Activated CD4-positive, alpha-beta T cell treated with anti-CD3 and anti-CD28 coated beads, Interleukin-2, Interleukin-6, amounts not matched to agents 100 ng/mL and 50 ng/mL, durations not matched to agents 16 hours and 8 hours (primary cell): ENCODE results near the gene GABRG3.

Source experiments
- DNase-seq: peaks from one replicate; pipeline ENCODE4 v3.0.0-alpha.2; 2020

Gene GABRG3

DNA sequence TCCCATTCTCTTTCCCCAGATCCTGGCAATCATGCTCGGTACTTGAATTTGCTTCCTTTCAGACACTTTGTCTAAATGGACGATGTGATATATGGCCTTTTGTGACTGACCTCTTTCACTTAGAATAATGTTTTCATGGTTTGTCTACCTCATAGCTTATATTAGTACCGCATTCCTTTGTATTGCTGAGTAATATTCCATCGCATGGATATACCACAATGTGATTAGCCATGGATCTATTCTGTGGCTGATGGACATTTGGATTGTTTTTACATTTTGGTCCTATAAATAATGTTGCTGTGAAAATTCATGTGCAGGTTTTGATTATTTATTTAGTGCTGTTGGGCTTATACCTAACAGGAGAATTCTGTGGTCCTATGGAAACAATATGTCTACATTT is 458.6 kb downstream of the GABRG3 start:
- no peak for DNase-seq

GRCh38 chr15:27433604-27434003 is 462.6 kb downstream of the GABRG3 start:
- DNase-seq: no peak

DNA sequence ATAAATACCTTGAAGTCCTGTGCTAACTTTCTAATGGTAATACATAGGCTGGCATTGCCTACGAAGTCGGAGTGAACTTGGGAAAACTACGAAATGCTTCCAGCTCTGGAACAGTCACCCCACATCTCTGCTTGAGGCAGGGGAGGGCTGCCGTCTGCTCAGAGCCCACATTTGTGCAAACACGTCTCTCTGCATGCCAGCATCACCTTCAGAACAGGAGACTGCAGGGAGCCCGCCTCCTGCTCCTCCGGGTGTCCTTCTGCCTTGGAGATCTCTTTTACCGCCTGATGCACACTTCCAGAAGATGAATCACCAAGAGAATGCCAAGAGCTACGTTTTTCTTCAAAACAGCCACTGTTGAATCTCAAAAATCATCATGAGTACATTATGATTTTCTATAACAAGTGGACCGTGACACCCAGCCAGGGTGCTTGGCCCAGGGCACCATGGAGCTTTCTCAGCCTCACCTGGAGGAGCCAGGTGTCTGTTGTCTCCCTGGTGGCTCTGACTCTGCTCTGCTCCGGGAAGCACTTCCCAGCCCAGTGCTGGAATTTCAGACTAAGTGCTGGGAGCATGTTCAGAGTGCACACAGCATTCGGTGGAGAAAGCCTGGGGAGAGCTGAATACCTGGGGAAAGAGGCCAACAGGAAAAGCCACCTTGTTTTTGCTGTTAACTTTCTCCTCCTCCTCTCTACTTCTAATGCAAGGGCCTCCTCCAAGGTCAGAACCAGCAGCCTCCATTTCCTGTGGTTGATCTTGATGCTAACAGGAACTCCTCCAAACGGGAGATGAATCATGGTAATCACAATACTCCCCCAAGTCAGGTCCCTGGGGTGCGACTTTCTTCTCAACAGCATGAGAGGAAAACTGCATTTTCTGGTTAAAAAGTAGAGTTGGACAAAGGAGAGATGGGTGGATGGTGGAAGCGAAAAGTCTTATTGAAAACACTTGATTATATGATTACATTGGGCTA is 467.7 kb downstream of the GABRG3 start:
- DNase-seq: no peak

- no peak for DNase-seq
Measured at GRCh38 chr15:27441120-27441519, 470.1 kb downstream of the GABRG3 start.

DNA sequence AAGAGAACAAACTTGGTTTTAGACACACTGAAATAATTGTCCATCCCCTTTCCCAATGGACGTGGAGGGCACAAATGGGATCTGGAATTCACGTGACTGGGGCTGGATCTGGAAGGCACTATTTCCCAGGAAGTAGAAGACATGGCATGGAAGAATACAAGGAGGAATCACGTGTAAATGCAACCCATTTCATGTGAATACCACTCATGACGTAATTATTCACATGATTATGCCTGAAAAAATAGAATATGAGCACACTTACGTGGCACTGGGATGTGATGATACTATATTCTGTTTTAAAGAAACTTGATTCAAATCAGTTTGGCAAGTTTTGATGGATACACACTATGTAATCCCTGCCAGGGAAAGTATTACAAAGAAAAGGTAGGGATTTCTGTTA is 477.3 kb downstream of the GABRG3 start:
- no peak for DNase-seq

GRCh38 chr15:27448986-27449385 is 478.0 kb downstream of the GABRG3 start:
- DNase-seq: no peak

DNA sequence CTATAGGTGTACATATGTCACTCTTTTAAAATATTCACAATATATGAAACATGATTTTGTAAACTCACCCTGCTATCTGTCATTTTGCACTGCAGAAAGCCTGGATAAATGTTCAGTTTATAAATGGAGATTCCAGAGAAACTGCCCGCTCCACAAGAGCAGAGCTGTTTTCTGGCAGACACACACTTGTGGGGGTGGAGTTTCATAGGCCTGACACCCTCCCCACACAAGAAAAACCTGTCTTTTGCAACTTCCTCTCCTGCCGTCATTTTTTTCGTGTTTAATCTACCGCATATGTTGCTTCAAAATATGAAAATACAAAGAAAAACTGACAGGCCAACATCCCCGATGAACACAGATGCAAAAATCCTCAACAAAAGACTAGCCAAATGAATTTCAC is 479.0 kb downstream of the GABRG3 start:
- DNase-seq: no peak

- DNase-seq: no peak
Measured at GRCh38 chr15:27454281-27455075, 483.5 kb downstream of the GABRG3 start.

DNA sequence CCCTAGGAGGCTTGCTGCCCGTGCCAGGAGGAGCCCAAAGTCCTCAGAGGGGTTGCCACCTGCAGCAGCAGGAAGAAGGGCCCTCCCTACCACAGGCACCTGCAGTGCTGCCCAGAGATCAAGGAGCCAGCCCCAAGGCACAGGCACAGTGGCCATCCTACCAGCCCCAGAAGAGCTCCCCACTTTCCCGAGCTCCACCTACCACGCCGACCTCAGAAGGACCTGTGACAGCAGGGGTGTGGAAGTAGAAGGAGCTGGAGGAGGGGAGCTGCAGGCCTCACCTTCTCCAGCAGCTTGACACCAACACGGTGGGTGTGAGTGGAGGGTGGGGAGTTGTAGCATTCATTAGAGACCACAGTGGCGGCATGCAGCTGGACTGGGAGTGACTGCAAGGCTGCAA is 485.8 kb downstream of the GABRG3 start:
- DNase-seq: no peak

DNA sequence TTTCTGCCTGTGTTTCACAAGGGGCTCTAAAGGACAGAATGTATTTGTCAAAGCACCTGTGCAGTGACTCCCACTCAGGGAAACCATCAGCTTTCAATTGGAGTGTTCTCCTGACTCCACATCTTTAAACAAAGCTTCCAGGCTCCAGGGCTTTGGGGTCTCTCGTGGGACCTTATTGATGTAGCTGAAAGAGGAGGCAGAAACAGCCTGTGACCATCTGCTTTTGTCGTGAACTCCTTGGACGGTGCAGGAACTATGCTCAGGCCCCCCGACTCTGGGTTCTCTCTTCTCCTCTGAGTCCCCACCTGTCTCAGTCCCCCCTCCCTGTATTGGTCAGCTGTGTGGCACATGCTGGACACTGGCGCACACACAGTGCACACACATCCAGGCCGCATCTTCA is 486.8 kb downstream of the GABRG3 start:
- no peak for DNase-seq

- DNase-seq: no peak
Measured at GRCh38 chr15:27458345-27459084, 487.5 kb downstream of the GABRG3 start.

DNA sequence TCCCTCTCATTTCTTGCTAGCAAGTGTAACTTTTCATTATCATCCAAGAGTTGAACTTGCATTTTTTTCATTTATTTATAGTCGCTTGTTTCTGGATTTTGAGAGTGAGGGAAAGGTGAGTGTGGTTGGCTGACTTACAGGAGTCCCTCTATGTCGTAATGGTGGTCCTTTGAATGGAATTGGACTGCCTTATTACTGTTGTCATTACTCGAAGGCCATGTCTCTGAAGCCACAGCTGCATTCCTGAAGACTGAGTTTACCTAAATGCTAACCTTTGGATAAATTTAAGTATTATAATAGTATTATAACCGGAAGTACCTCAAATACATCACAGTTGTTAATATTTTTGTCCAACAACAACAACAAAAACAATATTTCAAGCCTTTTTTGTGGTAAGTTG is 488.9 kb downstream of the GABRG3 start:
- no peak for DNase-seq

- no peak for DNase-seq
Measured at GRCh38 chr15:27461181-27461580, 490.2 kb downstream of the GABRG3 start.

DNA sequence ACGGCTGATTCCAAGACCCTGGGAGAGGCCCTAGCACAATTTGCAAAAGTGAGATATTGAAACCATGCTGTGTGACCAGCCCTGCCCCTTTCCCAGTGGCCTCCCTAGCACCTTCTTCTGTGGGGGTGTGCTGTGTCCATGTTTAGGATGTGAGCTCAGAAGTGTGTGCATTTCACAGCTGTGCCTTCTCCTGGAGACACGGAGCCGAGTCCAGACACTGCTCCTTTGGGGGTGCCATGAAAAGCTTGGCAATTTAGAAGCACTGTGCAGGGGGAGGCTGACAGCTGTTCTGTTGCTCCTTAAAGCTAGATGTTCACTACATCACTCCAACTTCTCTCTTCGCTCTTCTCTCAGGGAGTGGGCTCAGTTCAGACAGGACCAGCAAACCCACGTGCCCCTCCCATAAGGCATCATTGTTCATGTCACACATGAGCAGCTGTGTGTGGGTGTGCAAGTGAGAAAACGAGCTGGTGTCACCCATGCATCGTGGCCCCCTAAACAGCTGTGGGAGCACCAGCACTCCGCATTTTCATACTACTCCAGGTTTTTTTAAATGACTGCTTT is 492.6 kb downstream of the GABRG3 start:
- DNase-seq: no peak

DNA sequence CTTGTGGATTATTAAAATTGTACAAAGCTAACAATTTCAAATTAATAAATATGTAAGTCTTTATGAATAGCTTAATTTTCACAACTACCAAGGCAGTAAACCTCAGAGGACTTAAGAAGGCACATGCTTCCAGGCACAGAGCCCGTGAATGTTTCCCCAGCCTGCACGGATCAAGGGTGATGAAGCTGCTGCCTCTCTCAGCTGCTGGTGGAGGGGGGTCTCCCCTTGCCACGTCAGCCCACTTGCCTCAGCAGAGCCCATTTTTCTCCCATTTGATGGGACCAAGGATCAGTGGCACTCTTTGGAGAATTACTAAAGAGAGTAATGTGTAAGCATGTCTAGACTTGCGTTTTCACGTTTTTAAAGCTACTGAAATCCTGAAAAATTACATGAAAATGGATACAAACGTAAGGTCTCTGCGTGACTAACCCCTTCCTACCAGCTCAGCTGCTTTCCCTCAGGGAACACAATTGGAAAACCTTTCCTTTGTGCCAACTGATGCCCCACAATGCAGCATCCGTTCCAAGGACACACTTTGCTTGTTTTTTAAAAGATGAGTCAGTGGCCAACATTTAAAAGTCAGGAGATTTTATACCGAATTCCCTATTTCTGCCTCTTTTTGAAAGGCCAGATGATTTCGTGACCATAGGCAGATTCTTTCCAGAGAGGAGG is 494.1 kb downstream of the GABRG3 start:
- DNase-seq: no peak

DNA sequence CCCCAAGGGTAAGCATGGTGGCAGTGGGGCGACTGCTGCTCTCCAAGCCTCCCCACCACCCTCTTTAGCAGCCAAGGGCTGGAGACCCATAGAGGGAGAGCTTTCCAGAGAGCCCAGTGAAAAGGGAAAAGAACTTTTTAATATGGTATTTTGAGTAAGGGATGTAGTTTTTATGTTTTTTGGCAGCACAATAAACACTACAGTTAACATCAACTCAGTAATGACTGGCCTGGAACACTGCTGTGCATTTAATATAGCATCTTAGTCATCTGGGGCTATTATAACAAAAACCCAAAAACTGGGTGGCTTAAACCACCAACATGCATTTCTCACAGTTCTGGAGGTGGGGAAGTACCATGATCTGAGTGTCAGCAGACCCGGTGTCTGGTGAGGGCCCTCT is 495.8 kb downstream of the GABRG3 start:
- no peak for DNase-seq

- no peak for DNase-seq
Measured at GRCh38 chr15:27468151-27468591, 497.2 kb downstream of the GABRG3 start.

DNA sequence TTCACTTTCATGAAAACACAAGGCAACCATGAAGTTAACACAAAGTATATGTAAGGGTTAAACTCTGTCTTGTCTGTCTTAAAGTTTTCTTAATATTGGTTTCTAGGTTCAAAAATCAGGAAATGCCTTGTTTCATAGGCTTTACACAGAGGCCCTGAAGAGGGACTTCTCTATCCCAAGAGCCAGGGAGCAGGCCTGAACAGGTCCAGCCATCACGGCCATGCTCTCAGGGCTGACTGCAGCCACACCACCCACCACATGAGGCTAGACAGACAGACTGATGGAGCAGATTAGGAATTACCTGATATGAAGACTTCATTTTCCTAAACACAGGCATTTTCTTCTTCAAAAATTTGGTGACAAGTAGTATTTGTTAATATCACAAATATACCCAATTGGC is 502.9 kb downstream of the GABRG3 start:
- DNase-seq: no peak

DNA sequence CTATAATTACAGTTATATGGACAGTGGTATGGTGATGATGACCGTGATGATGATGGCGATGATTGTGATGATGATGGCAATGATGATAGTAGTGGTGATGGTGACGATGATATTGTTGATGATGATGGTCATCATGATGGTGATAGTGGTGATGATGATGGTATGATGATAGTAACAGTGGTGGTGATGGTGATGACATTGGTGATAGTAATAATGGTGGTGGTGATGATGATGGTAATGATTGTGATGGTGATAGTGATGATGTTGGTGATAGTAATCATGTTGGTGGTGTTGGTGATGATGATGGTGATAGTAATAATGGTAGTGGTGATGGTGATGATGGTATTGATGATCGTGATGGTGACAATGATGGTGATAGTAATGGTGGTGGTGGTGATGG is 504.4 kb downstream of the GABRG3 start:
- DNase-seq: no peak

DNA sequence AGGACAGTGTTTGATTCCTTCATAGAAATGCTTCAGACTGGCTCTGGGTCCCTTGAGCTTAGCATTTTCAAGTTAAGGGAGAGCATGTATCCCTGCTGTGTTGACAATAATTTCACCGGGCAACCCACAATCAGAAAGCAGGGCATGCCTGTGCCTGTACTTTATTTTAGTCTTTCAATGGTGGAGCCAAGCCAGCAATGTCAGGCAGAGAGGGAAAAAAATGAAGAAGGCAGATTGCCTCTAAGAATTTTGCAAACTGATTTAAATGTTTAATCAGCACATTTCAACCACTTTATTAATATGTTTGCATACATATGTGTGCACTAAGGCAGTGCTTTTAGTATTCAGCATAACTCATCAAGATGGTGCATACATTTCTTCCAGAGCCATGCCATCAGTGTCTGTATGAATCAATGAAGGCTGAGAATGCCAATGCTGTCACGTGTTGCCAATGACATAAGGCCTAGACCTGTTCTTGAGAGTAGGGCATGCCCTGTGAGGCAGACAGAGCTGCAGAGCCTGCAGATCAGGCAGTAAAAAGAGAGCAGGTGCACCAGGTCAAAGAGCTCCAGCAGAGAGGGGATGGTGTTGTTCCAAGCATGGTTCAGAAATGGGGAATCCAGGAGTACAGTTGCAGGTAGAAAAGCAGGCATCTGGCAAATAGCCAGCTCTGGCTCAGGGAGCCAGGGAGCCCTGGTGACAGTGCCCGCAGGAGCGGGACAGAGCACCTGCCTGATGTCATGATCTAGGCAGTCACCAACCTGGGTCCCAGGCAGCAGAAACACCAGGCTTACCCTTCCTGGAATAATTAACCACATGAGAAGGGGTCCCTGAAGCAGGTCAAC is 508.5 kb downstream of the GABRG3 start:
- no peak for DNase-seq

- no peak for DNase-seq
Measured at GRCh38 chr15:27480141-27480530, 509.2 kb downstream of the GABRG3 start.
